Adipocyte (in vitro differentiated cells): ENCODE results near the gene ANKRD11.
"Not testable (repeated sequence)": the region's sequence is repeated elsewhere in the genome, so short reads cannot be mapped to it uniquely, and the experiment has no call there.

Experiments
- DNase-seq: peaks from one replicate; pipeline ENCODE4 v3.0.0-alpha.2; 2015; ENCODE audit warnings: low read depth
- H3K27me3 ChIP-seq: replicated peaks from 2 replicates; pipeline ENCODE4 v1.7.0; 2013; ENCODE audit warnings: mild to moderate bottlenecking, low read length, moderate library complexity; ENCODE audit not compliant: control insufficient read depth, insufficient read depth
- H3K36me3 ChIP-seq: 2 replicates; pipeline ENCODE4 v1.7.0; 2013; ENCODE audit warnings: low read length, mild to moderate bottlenecking, moderate library complexity; ENCODE audit not compliant: control insufficient read depth, insufficient read depth, severe bottlenecking
- H3K4me1 ChIP-seq: 2 replicates; pipeline ENCODE4 v1.7.0; 2013; ENCODE audit warnings: mild to moderate bottlenecking, low read length, moderate library complexity; ENCODE audit not compliant: control insufficient read depth, insufficient read depth
- H3K4me3 ChIP-seq: 2 replicates; pipeline ENCODE4 v1.7.0; 2013; ENCODE audit warnings: mild to moderate bottlenecking, low read length, moderate library complexity
- H3K9ac ChIP-seq: 2 replicates; pipeline ENCODE4 v1.7.0; 2013; ENCODE audit warnings: mild to moderate bottlenecking, low read length, moderate library complexity
- H3K9me3 ChIP-seq: 2 replicates; pipeline ENCODE4 v1.7.0; 2013; ENCODE audit warnings: mild to moderate bottlenecking, low read length, moderate library complexity; ENCODE audit not compliant: control insufficient read depth

Gene ANKRD11

GRCh38 chr16:89333401-89334001, 156.9 kb downstream of the ANKRD11 start:
- H3K27me3 ChIP-seq, H3K36me3 ChIP-seq, H3K9me3 ChIP-seq, H3K4me3 ChIP-seq: not testable (repeated sequence)
- H3K9ac ChIP-seq: peak overlapping the region; percentile 31
- peaks cover 28% of the 10 kb centered on the region for H3K4me1 ChIP-seq
- DNase-seq: peak; percentile 81

GRCh38 chr16:89332902-89333245, 157.5 kb downstream of the ANKRD11 start:
- Histone ChIP-seq H3K27me3 (no peaks in the 10 kb centered on the region), H3K36me3 (no peaks in the 10 kb centered on the region), H3K4me1 (peaks cover 28% of the 10 kb centered on the region), H3K9ac (no peak overlapping the region), H3K4me3 (no peak overlapping the region), H3K9me3 (no peaks in the 10 kb centered on the region)
- no peak for DNase-seq

GRCh38 chr16:89332243-89332901, 158.0 kb downstream of the ANKRD11 start:
- H3K27me3 ChIP-seq: no peaks in the 10 kb centered on the region
- peaks cover 28% of the 10 kb centered on the region for H3K4me1 ChIP-seq
- no peaks in the 10 kb centered on the region for H3K9me3 ChIP-seq
- no peaks in the 10 kb centered on the region for H3K36me3 ChIP-seq
- DNase-seq: no peak
- H3K4me3 ChIP-seq: no peak overlapping the region
- no peak overlapping the region for H3K9ac ChIP-seq

- H3K9me3 ChIP-seq: no peaks in the 10 kb centered on the region
- DNase-seq: no peak
- peaks cover 32% of the 10 kb centered on the region for H3K4me1 ChIP-seq
- H3K27me3 ChIP-seq: no peaks in the 10 kb centered on the region
- no peak overlapping the region for H3K4me3 ChIP-seq
- no peaks in the 10 kb centered on the region for H3K36me3 ChIP-seq
- no peak overlapping the region for H3K9ac ChIP-seq
Observed at GRCh38 chr16:89331371-89332109, 158.8 kb downstream of the ANKRD11 start.

- Histone ChIP-seq H3K27me3 (no peaks in the 10 kb centered on the region), H3K9ac (no peak overlapping the region), H3K4me1 (peaks cover 43% of the 10 kb centered on the region), H3K36me3 (no peaks in the 10 kb centered on the region), H3K4me3 (no peak overlapping the region), H3K9me3 (no peaks in the 10 kb centered on the region)
- DNase-seq: no peak
Observed at GRCh38 chr16:89330177-89330856, 160.0 kb downstream of the ANKRD11 start.

- not testable (repeated sequence) for H3K27me3 ChIP-seq, H3K36me3 ChIP-seq, H3K9me3 ChIP-seq, DNase-seq, H3K9ac ChIP-seq, H3K4me3 ChIP-seq
- H3K4me1 ChIP-seq: peaks cover 48% of the 10 kb centered on the region
Observed at GRCh38 chr16:89329830-89330176, 160.6 kb downstream of the ANKRD11 start.

- not testable (repeated sequence) for H3K27me3 ChIP-seq, H3K9me3 ChIP-seq, H3K4me3 ChIP-seq, H3K9ac ChIP-seq, DNase-seq, H3K36me3 ChIP-seq
- peaks cover 48% of the 10 kb centered on the region for H3K4me1 ChIP-seq
Observed at GRCh38 chr16:89328412-89329400, 161.7 kb downstream of the ANKRD11 start.

- H3K9me3 ChIP-seq: no peaks in the 10 kb centered on the region
- no peak overlapping the region for H3K9ac ChIP-seq
- DNase-seq: no peak
- peaks cover 48% of the 10 kb centered on the region for H3K4me1 ChIP-seq
- H3K27me3 ChIP-seq: no peaks in the 10 kb centered on the region
- no peak overlapping the region for H3K4me3 ChIP-seq
- no peaks in the 10 kb centered on the region for H3K36me3 ChIP-seq
Observed at GRCh38 chr16:89326721-89327120, 163.6 kb downstream of the ANKRD11 start.

GRCh38 chr16:89325861-89326471, 164.4 kb downstream of the ANKRD11 start:
- peaks cover 52% of the 10 kb centered on the region for H3K4me1 ChIP-seq
- DNase-seq: peak; percentile 86
- H3K27me3 ChIP-seq: no peaks in the 10 kb centered on the region
- no peaks in the 10 kb centered on the region for H3K9me3 ChIP-seq
- peak overlapping the region; percentile 50 for H3K4me3 ChIP-seq
- H3K9ac ChIP-seq: peak overlapping the region; percentile 79
- no peaks in the 10 kb centered on the region for H3K36me3 ChIP-seq
